Activated naive CD8-positive, alpha-beta T cell (primary cell): ENCODE data around the gene CCNQ.

Experiments
- H3K27ac Mint-ChIP-seq: one replicate; pipeline ENCODE4 v1.8.0; 2021; ENCODE audit warnings: mixed read lengths
- H3K27me3 Mint-ChIP-seq: one replicate; pipeline ENCODE4 v1.8.0; 2021; ENCODE audit warnings: mixed read lengths
- H3K36me3 Mint-ChIP-seq: one replicate; pipeline ENCODE4 v1.8.0; 2021; ENCODE audit warnings: mixed read lengths
- H3K4me1 Mint-ChIP-seq: one replicate; pipeline ENCODE4 v1.8.0; 2021; ENCODE audit warnings: low read depth, mixed read lengths
- H3K4me3 Mint-ChIP-seq: one replicate; pipeline ENCODE4 v1.8.0; 2021; ENCODE audit warnings: mild to moderate bottlenecking, mixed read lengths
- H3K9me3 Mint-ChIP-seq: one replicate; pipeline ENCODE4 v1.8.0; 2021; ENCODE audit warnings: low read depth, mixed read lengths

The CCNQ gene

DNA sequence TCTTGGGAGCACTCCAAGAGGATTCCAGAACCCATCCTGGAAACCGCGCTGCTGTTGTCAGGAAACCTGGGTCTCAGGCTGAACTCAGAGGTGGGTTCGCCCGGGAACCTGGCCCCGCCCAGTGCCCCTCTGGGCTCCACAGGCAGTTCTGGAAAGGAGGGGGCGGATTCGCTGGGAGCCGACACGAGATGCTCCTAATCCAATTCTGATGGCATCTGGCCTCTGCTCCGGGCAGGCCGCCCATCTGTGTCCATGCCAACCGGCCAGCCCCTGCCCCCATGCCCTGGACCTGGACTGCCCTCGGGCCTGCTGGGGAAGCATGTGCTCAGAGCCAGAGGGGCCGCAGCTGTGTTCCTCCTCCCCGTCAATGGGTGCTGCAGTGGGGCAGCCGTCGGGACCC lies 60.5 kb downstream of the CCNQ start:
- Mint-ChIP-seq H3K27me3 (no peaks in the 10 kb centered on the region), H3K27ac (no peak overlapping the region), H3K36me3 (no peaks in the 10 kb centered on the region), H3K4me3 (no peak overlapping the region), H3K9me3 (no peaks in the 10 kb centered on the region), H3K4me1 (no peaks in the 10 kb centered on the region)
